HepG2 (cell line): ENCODE measurements around the gene GOLGB1. TPM values are rescaled to one million over a fixed set of nuclear protein-coding genes. Genes with fewer than 3 reads are reported as not detected.

Experiments used
- ARID2 ChIP-seq: sonication (generic); formaldehyde crosslinking; IDR thresholded peaks from 2 replicates; pipeline ENCODE4 v1.8.1; 2022; ENCODE audit warnings: mild to moderate bottlenecking, missing genetic modification reagents, borderline replicate concordance
- ESRRA ChIP-seq: sonication (generic); formaldehyde crosslinking; IDR thresholded peaks from 2 replicates; pipeline ENCODE4 v1.5.1; 2020; ENCODE audit warnings: mild to moderate bottlenecking, low read depth, missing genetic modification reagents
- FOXK1 ChIP-seq: sonication (generic); formaldehyde crosslinking; IDR thresholded peaks from 2 replicates; pipeline ENCODE4 v1.4.0; 2020; ENCODE audit warnings: low read depth, missing genetic modification reagents, borderline replicate concordance
- IRF2 ChIP-seq: IDR thresholded peaks from 2 replicates; pipeline ENCODE4 v1.6.1; 2018; ENCODE audit warnings: missing genetic modification reagents, missing compliant biosample characterization
- MAFG ChIP-seq: sonication (generic); formaldehyde crosslinking; IDR thresholded peaks from 2 replicates; pipeline ENCODE4 v1.5.1; 2020; ENCODE audit warnings: mild to moderate bottlenecking, missing genetic modification reagents
- MED8 ChIP-seq: sonication (generic); formaldehyde crosslinking; IDR thresholded peaks from 2 replicates; pipeline ENCODE4 v1.8.1; 2023; ENCODE audit warnings: mild to moderate bottlenecking, missing genetic modification reagents; ENCODE audit not compliant: insufficient replicate concordance
- MTF1 ChIP-seq: sonication (generic); formaldehyde crosslinking; IDR thresholded peaks from 2 replicates; pipeline ENCODE4 v1.5.0; 2020; ENCODE audit warnings: missing genetic modification reagents
- NFAT5 ChIP-seq: sonication (generic); formaldehyde crosslinking; IDR thresholded peaks from 2 replicates; pipeline ENCODE4 v1.4.0; 2020; ENCODE audit warnings: missing genetic modification reagents
- NFE2L2 ChIP-seq: fragments of 150-350 bp; IDR thresholded peaks from 2 replicates; pipeline ENCODE4 v1.6.1; 2014; ENCODE audit warnings: low read length
- NR2C2 ChIP-seq: sonication (generic); formaldehyde crosslinking; IDR thresholded peaks from 2 replicates; pipeline ENCODE4 v1.4.0; 2020; ENCODE audit warnings: missing genetic modification reagents, mild to moderate bottlenecking, moderate library complexity, borderline replicate concordance
- POLR2AphosphoS5 ChIP-seq: IDR thresholded peaks from 2 replicates; pipeline ENCODE4 v1.6.1; 2012; ENCODE audit warnings: low read depth, low read length
- RAD51 ChIP-seq: fragments of 450-650 bp; IDR thresholded peaks from 2 replicates; pipeline ENCODE4 v1.6.1; 2016; ENCODE audit warnings: borderline replicate concordance
- RBM39 ChIP-seq: fragments of 200-400 bp; formaldehyde crosslinking; IDR thresholded peaks from one replicate; pipeline ENCODE4 v1.6.1; 2018; ENCODE audit warnings: antibody characterized with exemption, mild to moderate bottlenecking, low read depth, low read length; ENCODE audit not compliant: poor library complexity, severe bottlenecking
- RCOR2 ChIP-seq: IDR thresholded peaks from 2 replicates; pipeline ENCODE4 v1.6.1; 2016; ENCODE audit warnings: missing biosample characterization, missing genetic modification reagents
- RFXANK ChIP-seq: IDR thresholded peaks from 2 replicates; pipeline ENCODE4 v1.6.1; 2016
- RNF2 ChIP-seq: fragments of 450-650 bp; conservative IDR thresholded peaks from 2 replicates; pipeline ENCODE4 v1.6.1; 2016; ENCODE audit warnings: low read depth
- SALL2 ChIP-seq: sonication (generic); formaldehyde crosslinking; IDR thresholded peaks from 2 replicates; pipeline ENCODE4 v1.8.1; 2023; ENCODE audit warnings: mild to moderate bottlenecking, missing genetic modification reagents, inconsistent platforms
- ZBTB3 ChIP-seq: sonication (generic); formaldehyde crosslinking; IDR thresholded peaks from 2 replicates; pipeline ENCODE4 v1.4.0; 2020; ENCODE audit warnings: low read depth, mild to moderate bottlenecking, moderate library complexity, missing genetic modification reagents, borderline replicate concordance
- ZNF205 ChIP-seq: IDR thresholded peaks from 2 replicates; pipeline ENCODE4 v1.6.1; 2018; ENCODE audit warnings: missing biosample characterization, missing genetic modification reagents
- ZNF709 ChIP-seq: sonication (generic); formaldehyde crosslinking; IDR thresholded peaks from 2 replicates; pipeline ENCODE4 v1.5.0; 2020; ENCODE audit warnings: mild to moderate bottlenecking, missing genetic modification reagents
- ZNF788 ChIP-seq: sonication (generic); formaldehyde crosslinking; IDR thresholded peaks from 2 replicates; pipeline ENCODE4 v1.5.0; 2020; ENCODE audit warnings: mild to moderate bottlenecking, missing genetic modification reagents, borderline replicate concordance
- polyA plus RNA-seq, 8 experiments: library from polyadenylated mRNA; depleted of rRNA in 3 of 8; stranded (reverse) in 7 of 8; unstranded in 1 of 8; fragments of >200 nt; fragmentation: Illumina TruSeq in 4 of 8; extraction: Trizol in 4 of 8; gene quantifications; 2 replicates each; pipeline versions ENCODE4 v1.2.1 to v1.2.3, GENCODE V29; 2011 to 2016; ENCODE audit warnings: low read depth in 4 of 8, missing spikeins in 1 of 8, mixed read lengths in 1 of 8; ENCODE audit not compliant: insufficient read depth in 1 of 8
- total RNA-seq, 5 experiments: library from RNA; depleted of rRNA; stranded (reverse); fragments of >200 nt; fragmentation: Illumina TruSeq; extraction: Trizol; gene quantifications; 2 replicates each; pipeline ENCODE4 v1.2.3, GENCODE V29; 2016; ENCODE audit warnings: low read depth in 1 of 5
- TF ChIP-seq, protein P1 (sequence below): IDR thresholded peaks from 2 replicates; pipeline ENCODE4 v1.6.1; 2016
- TF ChIP-seq, protein P2 (sequence below): sonication (generic); formaldehyde crosslinking; IDR thresholded peaks from 2 replicates; pipeline ENCODE4 v1.4.0; 2020; ENCODE audit warnings: missing genetic modification reagents, borderline replicate concordance

GOLGB1 gene
- total and polyA plus RNA-seq, 2 of the 13 experiments (the other 11 are each of a cell fraction or from before 2014, with no cell fraction given): 13.1 to 39.5 TPM

GRCh38 chr3:121749276-121750086 lies at the start of gene GOLGB1 (continued):
- TF ChIP-seq NFE2L2 (no peak), NR2C2 (peak; percentile 99), ZNF788 (CRISPR knock-in tag) (peak; percentile 75), ZNF709 (CRISPR knock-in tag) (peak; percentile 28; the same call in 1 of the 2 replicates), RBM39 (peak; percentile 67), RNF2 (no peak), POLR2AphosphoS5 (peak; percentile 93), ARID2 (CRISPR knock-in tag) (no peak), RCOR2 (CRISPR knock-in tag) (no peak), SALL2 (CRISPR knock-in tag) (peak; percentile 68; the same call in 1 of the 2 replicates), IRF2 (CRISPR knock-in tag) (peak; percentile 62), MED8 (no peak), RAD51 (no peak), MAFG (CRISPR knock-in tag) (no peak), RFXANK (CRISPR knock-in tag) (peak; percentile 95), ESRRA (CRISPR knock-in tag) (no peak; the same call in 1 of the 2 replicates), MTF1 (no peak), NFAT5 (CRISPR knock-in tag) (peak; percentile 51; the same call in 1 of the 2 replicates), ZNF205 (CRISPR knock-in tag) (no peak), FOXK1 (CRISPR knock-in tag) (peak; percentile 95; the same call in 1 of the 2 replicates), ZBTB3 (CRISPR knock-in tag) (no peak)
- TF ChIP-seq, protein P1, sequence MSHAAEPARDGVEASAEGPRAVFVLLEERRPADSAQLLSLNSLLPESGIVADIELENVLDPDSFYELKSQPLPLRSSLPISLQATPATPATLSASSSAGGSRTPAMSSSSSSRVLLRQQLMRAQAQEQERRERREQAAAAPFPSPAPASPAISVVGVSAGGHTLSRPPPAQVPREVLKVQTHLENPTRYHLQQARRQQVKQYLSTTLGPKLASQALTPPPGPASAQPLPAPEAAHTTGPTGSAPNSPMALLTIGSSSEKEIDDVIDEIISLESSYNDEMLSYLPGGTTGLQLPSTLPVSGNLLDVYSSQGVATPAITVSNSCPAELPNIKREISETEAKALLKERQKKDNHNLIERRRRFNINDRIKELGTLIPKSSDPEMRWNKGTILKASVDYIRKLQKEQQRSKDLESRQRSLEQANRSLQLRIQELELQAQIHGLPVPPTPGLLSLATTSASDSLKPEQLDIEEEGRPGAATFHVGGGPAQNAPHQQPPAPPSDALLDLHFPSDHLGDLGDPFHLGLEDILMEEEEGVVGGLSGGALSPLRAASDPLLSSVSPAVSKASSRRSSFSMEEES (CRISPR knock-in tag): peak; percentile 19; the same call in 1 of the 2 replicates
- TF ChIP-seq, protein P2, sequence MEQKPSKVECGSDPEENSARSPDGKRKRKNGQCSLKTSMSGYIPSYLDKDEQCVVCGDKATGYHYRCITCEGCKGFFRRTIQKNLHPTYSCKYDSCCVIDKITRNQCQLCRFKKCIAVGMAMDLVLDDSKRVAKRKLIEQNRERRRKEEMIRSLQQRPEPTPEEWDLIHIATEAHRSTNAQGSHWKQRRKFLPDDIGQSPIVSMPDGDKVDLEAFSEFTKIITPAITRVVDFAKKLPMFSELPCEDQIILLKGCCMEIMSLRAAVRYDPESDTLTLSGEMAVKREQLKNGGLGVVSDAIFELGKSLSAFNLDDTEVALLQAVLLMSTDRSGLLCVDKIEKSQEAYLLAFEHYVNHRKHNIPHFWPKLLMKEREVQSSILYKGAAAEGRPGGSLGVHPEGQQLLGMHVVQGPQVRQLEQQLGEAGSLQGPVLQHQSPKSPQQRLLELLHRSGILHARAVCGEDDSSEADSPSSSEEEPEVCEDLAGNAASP (CRISPR knock-in tag): no peak
